Measurements from ENCODE around the gene RSRC1. TPM values are rescaled to one million over a fixed set of nuclear protein-coding genes. Genes with fewer than 3 reads are reported as not detected.

RSRC1 gene
- total and polyA plus RNA-seq, 2 of the 8 experiments (the other 6 are each of a cell fraction or from before 2014, with no cell fraction given), result 2.0 to 27.9 TPM

DNA sequence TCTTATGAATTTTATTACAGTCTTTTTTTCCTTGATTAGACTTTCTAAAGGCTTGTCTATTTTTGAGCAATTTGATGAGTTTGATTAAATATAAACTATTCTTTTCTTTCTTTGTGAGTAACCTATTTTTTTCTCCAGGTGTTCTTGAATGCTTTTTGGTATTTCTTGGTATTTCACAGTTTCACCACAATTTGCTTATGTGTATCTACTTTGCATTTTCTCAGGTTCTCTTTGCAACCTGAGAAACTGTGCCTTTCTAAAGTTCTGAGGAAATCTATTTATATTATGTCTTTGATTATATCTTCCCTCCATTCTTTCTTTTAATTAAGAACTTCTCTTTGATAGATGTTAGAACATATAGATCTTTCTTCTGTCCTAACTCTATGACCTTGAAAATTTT is 344.0 kb downstream of the RSRC1 start:
- H3K36me3 ChIP-seq (ENCODE audit: control insufficient read depth in 2 of 4, insufficient read depth in 4 of 4, low read length in 3 of 4), result no peaks in the 10 kb centered on the region
- no peaks in the 10 kb centered on the region for H3K79me2 ChIP-seq (ENCODE audit: control insufficient read depth in 1 of 2, insufficient read depth in 2 of 2, low read length in 2 of 2)
- H2BK5ac ChIP-seq (ENCODE audit: low read depth, low read length), result no peak overlapping the region
- no peak overlapping the region for H3K27ac ChIP-seq (ENCODE audit: low read depth, low read length)
- H2BK20ac ChIP-seq (ENCODE audit: low read length), result no peak overlapping the region
- no peak overlapping the region for H3K23ac ChIP-seq (ENCODE audit: insufficient read length)
- FAIRE-seq (no peak), DNase-seq (ENCODE audit: low read depth in 1 of 2, low spot score in 2 of 2) (no peak)
- ChIA-PET POLR2A (ENCODE audit: partially characterized antibody) (no interaction called here), CTCF (ENCODE audit: partially characterized antibody) (no interaction called here)
- no peaks in the 10 kb centered on the region; a peak in 1 of 7 replicates for H3K4me1 ChIP-seq (replicated peaks in 1 of 4; ENCODE audit: control insufficient read depth in 3 of 4, insufficient read depth in 4 of 4, low read length in 3 of 4)
- H3K56ac ChIP-seq (replicated peaks; ENCODE audit: insufficient read length, low read depth, low read length), result no peak overlapping the region
- H4K20me1 ChIP-seq (replicated peaks in 1 of 2; ENCODE audit: control insufficient read depth in 1 of 2, insufficient read depth in 2 of 2, low read length in 2 of 2), result no peaks in the 10 kb centered on the region
- H4K91ac ChIP-seq (replicated peaks; ENCODE audit: insufficient read length, low read length), result no peak overlapping the region
- no peak overlapping the region for H3K14ac ChIP-seq (ENCODE audit: insufficient read length)
- H3K4me2 ChIP-seq (ENCODE audit: insufficient read depth in 1 of 2, low read depth in 2 of 2, low read length in 2 of 2), result no peak overlapping the region
- no peak overlapping the region for H2BK15ac ChIP-seq (ENCODE audit: low read length)
- TF ChIP-seq RFX5 (IDR thresholded peaks at IDR 0.05; ENCODE audit: borderline replicate concordance, low read depth, low read length), result no peak
- TF ChIP-seq CHD2 (IDR thresholded peaks at IDR 0.05; ENCODE audit: low read length), result no peak
- TF ChIP-seq KDM1A (IDR thresholded peaks at IDR 0.05; ENCODE audit: borderline replicate concordance, low read length), result no peak
- no peak for TF ChIP-seq BACH1 (IDR thresholded peaks at IDR 0.05; ENCODE audit: low read length)
- TF ChIP-seq, protein P1, sequence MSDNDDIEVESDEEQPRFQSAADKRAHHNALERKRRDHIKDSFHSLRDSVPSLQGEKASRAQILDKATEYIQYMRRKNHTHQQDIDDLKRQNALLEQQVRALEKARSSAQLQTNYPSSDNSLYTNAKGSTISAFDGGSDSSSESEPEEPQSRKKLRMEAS (IDR thresholded peaks at IDR 0.05), result no peak
- TF ChIP-seq, protein P2, sequence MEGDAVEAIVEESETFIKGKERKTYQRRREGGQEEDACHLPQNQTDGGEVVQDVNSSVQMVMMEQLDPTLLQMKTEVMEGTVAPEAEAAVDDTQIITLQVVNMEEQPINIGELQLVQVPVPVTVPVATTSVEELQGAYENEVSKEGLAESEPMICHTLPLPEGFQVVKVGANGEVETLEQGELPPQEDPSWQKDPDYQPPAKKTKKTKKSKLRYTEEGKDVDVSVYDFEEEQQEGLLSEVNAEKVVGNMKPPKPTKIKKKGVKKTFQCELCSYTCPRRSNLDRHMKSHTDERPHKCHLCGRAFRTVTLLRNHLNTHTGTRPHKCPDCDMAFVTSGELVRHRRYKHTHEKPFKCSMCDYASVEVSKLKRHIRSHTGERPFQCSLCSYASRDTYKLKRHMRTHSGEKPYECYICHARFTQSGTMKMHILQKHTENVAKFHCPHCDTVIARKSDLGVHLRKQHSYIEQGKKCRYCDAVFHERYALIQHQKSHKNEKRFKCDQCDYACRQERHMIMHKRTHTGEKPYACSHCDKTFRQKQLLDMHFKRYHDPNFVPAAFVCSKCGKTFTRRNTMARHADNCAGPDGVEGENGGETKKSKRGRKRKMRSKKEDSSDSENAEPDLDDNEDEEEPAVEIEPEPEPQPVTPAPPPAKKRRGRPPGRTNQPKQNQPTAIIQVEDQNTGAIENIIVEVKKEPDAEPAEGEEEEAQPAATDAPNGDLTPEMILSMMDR (IDR thresholded peaks at IDR 0.05; ENCODE audit: control extremely low read depth in 1 of 3, insufficient read depth in 1 of 3, low read depth in 1 of 3, low read length in 3 of 3), result no peak
- no peak overlapping the region for H4K8ac ChIP-seq (ENCODE audit: extremely low read depth, insufficient read depth, low read length)
- H3K18ac ChIP-seq (ENCODE audit: extremely low read depth, low read length), result no peak overlapping the region
- no peak overlapping the region for H2BK12ac ChIP-seq (ENCODE audit: low read depth, low read length)
- no peaks in the 10 kb centered on the region for H3K23me2 ChIP-seq (ENCODE audit: low read depth, low read length)
- no peak overlapping the region for H2AFZ ChIP-seq (ENCODE audit: low read length)
- no peaks in the 10 kb centered on the region for H3K9me3 ChIP-seq (ENCODE audit: insufficient read depth in 2 of 2, low read depth in 1 of 2, low read length in 1 of 2)
- no peak overlapping the region for H2AK5ac ChIP-seq (ENCODE audit: low read depth, low read length)
- H2BK120ac ChIP-seq (replicated peaks; ENCODE audit: low read depth, low read length), result no peak overlapping the region
- H3K4ac ChIP-seq (replicated peaks; ENCODE audit: insufficient read length, low read depth, low read length), result no peak overlapping the region
- H3K79me1 ChIP-seq (ENCODE audit: low read depth, low read length), result no peaks in the 10 kb centered on the region
- H4K5ac ChIP-seq (ENCODE audit: insufficient read length, low read depth, low read length), result no peak overlapping the region
- no peak overlapping the region for H3K4me3 ChIP-seq (ENCODE audit: extremely low read depth in 1 of 4, insufficient read depth in 2 of 4, low read depth in 3 of 4, low read length in 4 of 4)
- no peaks in the 10 kb centered on the region for H3K27me3 ChIP-seq (replicated peaks in 1 of 4; ENCODE audit: control insufficient read depth in 3 of 4, extremely low read depth in 1 of 4, insufficient read depth in 3 of 4, low read length in 3 of 4)
- no peak overlapping the region for H3K9ac ChIP-seq (replicated peaks in 1 of 4; ENCODE audit: extremely low read depth in 1 of 4, low read depth in 3 of 4, low read length in 3 of 4)

Measured in H1 (cell line).